ENCODE data around the gene KCTD16. TPM values are rescaled to one million over a fixed set of nuclear protein-coding genes. Genes with fewer than 3 reads are reported as not detected.

Gene KCTD16
- total RNA-seq, 1 experiment from 2014 or later = 0.64 TPM

DNA sequence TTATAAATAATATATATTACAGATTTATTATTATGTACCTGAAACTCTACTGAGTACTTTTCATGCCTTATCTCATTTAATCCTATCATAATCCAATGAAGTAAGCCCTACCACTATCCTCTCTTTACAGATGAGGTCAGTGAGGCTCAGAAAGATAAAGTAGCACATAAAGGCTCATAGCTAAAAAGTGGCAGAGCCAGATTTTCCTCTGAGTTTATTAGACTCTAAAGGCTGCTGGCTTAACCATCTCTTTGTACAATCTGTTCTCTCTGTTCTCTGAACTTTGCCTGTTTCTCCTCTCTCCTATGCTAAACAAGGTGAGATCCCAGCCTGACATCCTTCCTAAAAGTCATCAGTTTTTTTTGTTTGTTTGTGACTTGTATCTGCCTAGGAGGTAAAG lies 311.2 kb downstream of the KCTD16 start:
- no peak for TF ChIP-seq ZNF274 (IDR thresholded peaks at IDR 0.05; ENCODE audit: low read depth, low read length)
- ChIA-PET CTCF (no interaction called here), POLR2A (no interaction called here), RAD21 (ENCODE audit: low non-redundant PET in 1 of 2, low total read pairs in 2 of 2, uncharacterized antibody in 2 of 2, unreplicated experiment in 2 of 2) (no interaction called here)
- ATAC-seq = no peak
- no peaks in the 10 kb centered on the region for H3K9me2 ChIP-seq (ENCODE audit: insufficient read depth)
- H3K27ac ChIP-seq (ENCODE audit: low read depth, low read length) = no peak overlapping the region
- no peaks in the 10 kb centered on the region for H3K9me3 ChIP-seq (ENCODE audit: control insufficient read depth in 1 of 2, insufficient read depth in 1 of 2, low read depth in 1 of 2, low read length in 2 of 2)
- no peak overlapping the region for H3K4me3 ChIP-seq (replicated peaks in 1 of 2; ENCODE audit: low read depth in 1 of 2, low read length in 2 of 2)
- H3K4me2 ChIP-seq (ENCODE audit: low read length) = no peak overlapping the region
- H4K20me1 ChIP-seq (ENCODE audit: insufficient read depth) = no peaks in the 10 kb centered on the region
- intact Hi-C loops (cut with micrococcal nuclease) = no loop called here
- H2AFZ ChIP-seq (ENCODE audit: low read depth, low read length, poor library complexity, severe bottlenecking) = no peak overlapping the region
- no peaks in the 10 kb centered on the region for H3K4me1 ChIP-seq (ENCODE audit: control insufficient read depth in 1 of 2, insufficient read depth in 2 of 2, low read length in 2 of 2)
- H3K79me2 ChIP-seq (ENCODE audit: insufficient read depth, low read length) = no peaks in the 10 kb centered on the region
- BruUV-seq (replicated peaks) = no TSS peak
- peaks cover 10% of the 10 kb centered on the region; the same call in 1 of the 2 replicates for H3K27me3 ChIP-seq (ENCODE audit: insufficient read depth, low read length)
- no peak for DNase-seq (ENCODE audit: low read depth, low spot score)
- H3K9ac ChIP-seq (ENCODE audit: low read length) = no peak overlapping the region
- no peaks in the 10 kb centered on the region for H3K36me3 ChIP-seq (ENCODE audit: control insufficient read depth in 1 of 2, insufficient read depth in 2 of 2, low read length in 2 of 2)

DNA sequence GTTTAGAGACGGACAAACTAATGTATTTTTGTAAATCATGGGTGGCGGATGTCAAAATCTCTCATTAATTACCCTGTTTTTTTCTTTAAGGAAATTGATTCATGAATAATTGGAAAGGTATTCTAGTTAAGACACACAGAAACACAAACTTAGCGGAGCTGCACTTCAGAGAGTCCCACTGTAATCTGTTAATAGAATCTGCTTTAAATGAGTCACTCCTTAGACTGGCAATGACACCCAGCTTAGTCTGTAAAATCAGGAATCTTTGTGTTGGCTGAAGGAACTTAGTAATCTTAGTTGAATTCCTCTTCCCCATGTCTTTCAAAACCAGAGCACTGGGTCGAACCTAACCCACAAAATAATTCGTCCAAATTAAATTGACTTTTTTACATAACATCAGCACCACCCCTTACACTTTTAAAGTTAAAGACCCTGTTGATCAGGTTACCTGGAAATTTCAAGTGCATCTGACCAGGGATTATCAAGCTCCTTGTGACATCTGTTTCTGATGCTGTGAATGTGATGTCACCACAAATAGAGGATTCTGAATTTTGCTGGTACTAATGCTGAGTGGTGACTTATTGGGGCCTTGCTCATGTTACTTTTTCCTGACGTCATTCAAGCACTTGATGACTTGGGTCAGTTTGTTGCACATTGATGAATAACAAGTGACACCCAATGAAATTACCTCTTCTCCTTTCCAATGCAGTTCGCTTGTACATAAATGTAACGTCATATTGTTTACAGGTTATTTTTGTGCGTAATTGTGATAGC lies 313.6 kb downstream of the KCTD16 start:
- ChIA-PET POLR2A (no interaction called here), RAD21 (ENCODE audit: low non-redundant PET in 1 of 2, low total read pairs in 2 of 2, uncharacterized antibody in 2 of 2, unreplicated experiment in 2 of 2) (no interaction called here), CTCF (no interaction called here)
- no peak overlapping the region for H3K9ac ChIP-seq (ENCODE audit: low read length)
- no peaks in the 10 kb centered on the region for H4K20me1 ChIP-seq (ENCODE audit: insufficient read depth)
- TF ChIP-seq SRF (IDR thresholded peaks at IDR 0.05; ENCODE audit: low read depth) (no peak), EZH2phosphoT487 (IDR thresholded peaks at IDR 0.05; ENCODE audit: borderline replicate concordance) (no peak), POLR2AphosphoS5 (IDR thresholded peaks at IDR 0.05; ENCODE audit: low read depth, low read length) (no peak), ELF1 (IDR thresholded peaks at IDR 0.05; ENCODE audit: borderline replicate concordance, low read depth) (no peak), ZNF274 (IDR thresholded peaks at IDR 0.05; ENCODE audit: low read depth, low read length) (no peak), CEBPB (IDR thresholded peaks at IDR 0.05; ENCODE audit: low read depth) (no peak), ZFX (IDR thresholded peaks at IDR 0.05) (no peak), FOSL1 (IDR thresholded peaks at IDR 0.05; ENCODE audit: low read depth) (no peak), CBX3 (IDR thresholded peaks at IDR 0.05; ENCODE audit: low read depth) (no peak)
- TF ChIP-seq, protein P1, sequence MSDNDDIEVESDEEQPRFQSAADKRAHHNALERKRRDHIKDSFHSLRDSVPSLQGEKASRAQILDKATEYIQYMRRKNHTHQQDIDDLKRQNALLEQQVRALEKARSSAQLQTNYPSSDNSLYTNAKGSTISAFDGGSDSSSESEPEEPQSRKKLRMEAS (IDR thresholded peaks at IDR 0.05) = no peak
- TF ChIP-seq, protein P2, sequence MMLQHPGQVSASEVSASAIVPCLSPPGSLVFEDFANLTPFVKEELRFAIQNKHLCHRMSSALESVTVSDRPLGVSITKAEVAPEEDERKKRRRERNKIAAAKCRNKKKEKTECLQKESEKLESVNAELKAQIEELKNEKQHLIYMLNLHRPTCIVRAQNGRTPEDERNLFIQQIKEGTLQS (IDR thresholded peaks at IDR 0.05) = no peak
- TF ChIP-seq, protein P3, sequence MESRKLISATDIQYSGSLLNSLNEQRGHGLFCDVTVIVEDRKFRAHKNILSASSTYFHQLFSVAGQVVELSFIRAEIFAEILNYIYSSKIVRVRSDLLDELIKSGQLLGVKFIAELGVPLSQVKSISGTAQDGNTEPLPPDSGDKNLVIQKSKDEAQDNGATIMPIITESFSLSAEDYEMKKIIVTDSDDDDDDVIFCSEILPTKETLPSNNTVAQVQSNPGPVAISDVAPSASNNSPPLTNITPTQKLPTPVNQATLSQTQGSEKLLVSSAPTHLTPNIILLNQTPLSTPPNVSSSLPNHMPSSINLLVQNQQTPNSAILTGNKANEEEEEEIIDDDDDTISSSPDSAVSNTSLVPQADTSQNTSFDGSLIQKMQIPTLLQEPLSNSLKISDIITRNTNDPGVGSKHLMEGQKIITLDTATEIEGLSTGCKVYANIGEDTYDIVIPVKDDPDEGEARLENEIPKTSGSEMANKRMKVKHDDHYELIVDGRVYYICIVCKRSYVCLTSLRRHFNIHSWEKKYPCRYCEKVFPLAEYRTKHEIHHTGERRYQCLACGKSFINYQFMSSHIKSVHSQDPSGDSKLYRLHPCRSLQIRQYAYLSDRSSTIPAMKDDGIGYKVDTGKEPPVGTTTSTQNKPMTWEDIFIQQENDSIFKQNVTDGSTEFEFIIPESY (IDR thresholded peaks at IDR 0.05; ENCODE audit: extremely low read depth, insufficient replicate concordance, low read length) = no peak
- DNase-seq (ENCODE audit: low read depth, low spot score) = no peak
- no peaks in the 10 kb centered on the region for H3K9me3 ChIP-seq (ENCODE audit: control insufficient read depth in 1 of 2, insufficient read depth in 1 of 2, low read depth in 1 of 2, low read length in 2 of 2)
- no peaks in the 10 kb centered on the region for H3K36me3 ChIP-seq (ENCODE audit: control insufficient read depth in 1 of 2, insufficient read depth in 2 of 2, low read length in 2 of 2)
- no peaks in the 10 kb centered on the region for H3K9me2 ChIP-seq (ENCODE audit: insufficient read depth)
- H3K27ac ChIP-seq (ENCODE audit: low read depth, low read length) = no peak overlapping the region
- no peaks in the 10 kb centered on the region for H3K79me2 ChIP-seq (ENCODE audit: insufficient read depth, low read length)
- no peak overlapping the region for H3K4me3 ChIP-seq (replicated peaks in 1 of 2; ENCODE audit: low read depth in 1 of 2, low read length in 2 of 2)
- no peaks in the 10 kb centered on the region for H3K4me1 ChIP-seq (ENCODE audit: control insufficient read depth in 1 of 2, insufficient read depth in 2 of 2, low read length in 2 of 2)
- intact Hi-C loops (cut with micrococcal nuclease) = no loop called here
- no peak for ATAC-seq
- BruUV-seq (replicated peaks) = no TSS peak
- H2AFZ ChIP-seq (ENCODE audit: low read depth, low read length, poor library complexity, severe bottlenecking) = no peak overlapping the region
- peaks cover 15% of the 10 kb centered on the region; the same call in 1 of the 2 replicates for H3K27me3 ChIP-seq (ENCODE audit: insufficient read depth, low read length)
- H3K4me2 ChIP-seq (ENCODE audit: low read length) = no peak overlapping the region

Measured in HCT116 (cell line).